ENCODE measurements around the gene GALNT18.

The GALNT18 gene

GRCh38 chr11:11349106-11349825, 272.5 kb downstream of the GALNT18 start:
- DNase-seq (ENCODE audit: low read depth in 2 of 2), result no peak

- no peak for DNase-seq (ENCODE audit: low read depth in 2 of 2)
Observed at GRCh38 chr11:11348303-11348702, 273.5 kb downstream of the GALNT18 start.

- DNase-seq (ENCODE audit: low read depth in 2 of 2), result no peak
Observed at GRCh38 chr11:11347592-11347991, 274.2 kb downstream of the GALNT18 start.

DNA sequence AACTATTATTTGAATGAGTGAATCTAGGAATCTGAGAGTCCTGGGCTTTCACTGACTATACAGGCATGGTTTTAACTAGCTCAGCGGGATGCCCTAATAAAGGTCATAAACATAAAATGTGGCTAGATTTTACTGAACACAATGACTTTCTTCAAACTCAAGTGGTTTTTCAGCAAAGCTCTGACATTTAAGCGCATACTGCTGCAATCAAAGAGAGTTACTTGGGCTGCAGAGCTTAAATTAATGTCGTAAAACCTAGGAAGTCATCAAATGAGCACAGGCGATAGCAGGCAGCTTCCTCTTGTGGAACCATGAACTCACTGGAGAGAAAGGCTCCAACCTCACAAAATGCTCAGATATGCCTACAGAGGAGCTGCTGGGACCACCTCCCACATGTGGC, 275.5 kb downstream of the GALNT18 start:
- no peak for DNase-seq (ENCODE audit: low read depth in 2 of 2)

GRCh38 chr11:11345099-11345498, 276.7 kb downstream of the GALNT18 start:
- DNase-seq (ENCODE audit: low read depth in 2 of 2), result no peak

DNA sequence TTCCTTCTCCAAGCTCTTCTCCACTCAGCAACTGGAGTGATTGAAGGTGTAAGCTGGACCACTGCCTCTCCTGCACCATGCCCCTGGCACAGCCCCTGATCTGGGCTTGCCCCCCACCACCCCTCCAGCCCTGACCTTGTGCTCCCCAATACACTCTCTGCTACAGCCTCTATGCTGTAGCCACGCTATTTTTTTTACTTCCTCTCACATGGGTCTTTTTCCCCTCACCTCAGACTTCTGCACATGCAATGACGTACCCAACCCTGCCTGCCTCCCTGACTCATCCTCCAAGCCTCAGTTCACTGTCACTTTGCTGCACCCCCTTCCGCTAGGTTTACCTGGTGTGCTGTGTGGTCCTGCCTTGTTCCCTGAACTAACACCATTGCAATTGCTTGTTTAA, 277.8 kb downstream of the GALNT18 start:
- DNase-seq (ENCODE audit: low read depth in 2 of 2), result no peak

DNA sequence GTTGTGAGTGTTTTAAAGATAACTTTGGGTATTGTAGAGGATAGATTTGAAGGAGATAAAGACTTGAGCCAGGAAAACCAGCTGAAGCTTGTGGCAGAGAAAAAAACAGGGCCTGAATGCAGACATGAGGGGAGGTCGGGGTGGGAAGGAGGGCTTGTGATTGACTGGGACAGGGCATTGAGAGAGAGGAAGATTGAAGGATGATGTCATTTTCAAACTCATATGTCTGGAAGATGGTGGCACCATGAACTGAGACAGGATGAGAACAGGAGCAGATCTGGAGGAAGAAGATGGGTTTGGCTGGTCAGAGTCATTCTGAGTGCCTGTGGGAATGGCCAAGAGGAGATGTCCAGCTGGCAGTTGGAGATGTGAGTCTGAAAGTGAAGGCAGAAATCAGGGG, 283.5 kb downstream of the GALNT18 start:
- no peak for DNase-seq (ENCODE audit: low read depth in 2 of 2)

- DNase-seq (ENCODE audit: low read depth in 2 of 2), result no peak
Observed at GRCh38 chr11:11336664-11337063, 285.1 kb downstream of the GALNT18 start.

DNA sequence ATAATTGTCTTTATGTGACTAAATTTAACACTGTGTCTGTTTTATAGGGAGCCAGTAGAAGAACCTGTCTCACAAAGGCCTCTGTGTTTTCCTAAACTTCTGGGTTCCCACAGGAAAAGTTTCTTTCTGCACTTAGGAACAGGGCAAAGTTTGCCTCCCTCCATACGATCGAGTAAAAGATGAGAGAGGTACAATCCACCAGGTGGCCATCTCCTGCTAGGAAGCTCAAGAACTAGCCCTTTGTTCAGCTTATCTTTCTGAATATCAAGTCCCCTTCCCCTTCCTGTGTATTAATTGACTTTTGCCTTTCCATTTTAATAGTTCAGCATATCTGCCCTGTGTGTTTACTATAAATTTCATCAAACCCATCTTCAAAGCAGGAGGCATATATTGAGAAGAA, 286.8 kb downstream of the GALNT18 start:
- DNase-seq (ENCODE audit: low read depth in 2 of 2), result no peak

GRCh38 chr11:11334607-11335006, 287.2 kb downstream of the GALNT18 start:
- no peak for DNase-seq (ENCODE audit: low read depth in 2 of 2)

DNA sequence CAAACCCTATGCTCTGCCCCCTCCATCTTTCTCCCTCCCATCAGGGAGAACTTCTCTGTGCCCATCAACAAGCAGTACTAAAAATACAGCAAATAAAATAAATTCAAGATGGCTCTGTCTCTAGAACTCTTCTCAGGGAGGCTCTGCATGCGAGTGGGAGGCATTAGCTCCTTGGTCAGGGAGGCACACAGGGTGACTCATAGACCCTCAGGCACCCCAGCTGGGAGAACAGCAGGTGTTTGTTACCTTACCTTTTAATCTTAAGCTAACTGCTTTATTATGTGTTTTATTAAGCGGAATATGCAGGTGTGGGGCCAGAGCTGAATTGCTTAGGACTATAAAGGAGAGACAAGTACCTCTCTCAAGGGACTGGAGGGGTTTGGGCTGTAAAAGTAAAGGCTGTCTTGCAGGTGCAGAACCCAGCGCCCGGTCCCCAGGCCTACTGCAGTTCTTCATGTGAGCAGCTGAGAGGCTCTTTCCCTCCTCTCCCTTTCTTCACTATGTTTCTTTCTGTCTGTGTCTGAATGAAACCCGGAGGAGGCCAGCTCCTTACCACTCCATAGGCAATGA, 289.6 kb downstream of the GALNT18 start:
- no peak for DNase-seq (ENCODE audit: low read depth in 2 of 2)

DNA sequence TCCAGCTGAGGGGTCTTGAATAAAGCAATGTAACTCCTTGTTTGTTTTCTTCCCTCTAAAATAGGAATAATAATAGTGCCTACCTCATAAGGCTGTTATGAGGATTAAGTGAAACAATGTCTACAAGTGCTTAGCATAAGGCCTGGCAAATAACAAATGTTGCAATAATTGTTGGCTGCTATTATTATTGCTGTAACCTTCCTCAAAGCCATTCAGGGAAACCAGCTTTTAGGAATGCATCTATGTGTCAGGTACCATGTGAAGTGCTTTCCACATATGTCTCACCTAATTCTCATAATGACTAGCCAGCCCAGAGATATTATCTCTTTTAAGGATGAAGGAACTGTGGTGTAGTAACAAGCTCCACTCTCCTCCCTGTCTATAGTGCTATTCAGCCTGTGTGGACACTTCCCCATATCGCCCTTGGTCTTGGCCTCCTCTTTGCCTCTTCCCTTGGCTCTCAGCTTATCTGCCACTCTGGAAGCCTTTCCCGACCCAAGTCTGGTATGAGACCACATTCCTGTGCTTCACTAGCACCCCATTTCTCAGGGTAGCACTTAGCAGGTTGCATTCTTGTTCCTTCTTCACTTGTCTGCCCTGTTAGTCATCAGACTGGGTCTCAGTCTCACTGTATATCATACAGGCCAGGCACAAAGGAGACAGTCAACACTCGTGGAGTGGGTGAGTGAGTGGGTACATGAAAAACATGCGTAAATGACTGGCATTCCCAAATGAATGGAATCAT, 292.6 kb downstream of the GALNT18 start:
- no peak for DNase-seq (ENCODE audit: low read depth in 2 of 2)

DNA sequence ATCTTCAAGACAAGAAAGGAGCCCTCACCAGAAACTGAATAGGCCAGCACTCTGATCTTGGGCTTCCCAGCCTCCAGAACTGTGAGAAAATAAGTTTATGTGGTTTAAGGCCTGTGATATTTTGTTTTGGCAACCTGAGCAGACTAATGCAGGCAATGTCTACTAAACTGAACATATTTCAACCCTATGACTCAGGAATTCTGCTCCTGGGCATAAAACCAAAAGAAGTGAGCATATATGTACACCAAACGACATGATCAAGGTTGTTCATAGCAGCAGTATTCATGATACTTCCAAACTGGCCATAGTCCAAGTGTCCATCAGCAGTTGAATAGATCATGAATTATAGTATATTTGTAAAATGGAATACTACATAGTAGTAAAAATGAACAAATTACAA, 297.7 kb downstream of the GALNT18 start:
- no peak for DNase-seq (ENCODE audit: low read depth in 2 of 2)

DNA sequence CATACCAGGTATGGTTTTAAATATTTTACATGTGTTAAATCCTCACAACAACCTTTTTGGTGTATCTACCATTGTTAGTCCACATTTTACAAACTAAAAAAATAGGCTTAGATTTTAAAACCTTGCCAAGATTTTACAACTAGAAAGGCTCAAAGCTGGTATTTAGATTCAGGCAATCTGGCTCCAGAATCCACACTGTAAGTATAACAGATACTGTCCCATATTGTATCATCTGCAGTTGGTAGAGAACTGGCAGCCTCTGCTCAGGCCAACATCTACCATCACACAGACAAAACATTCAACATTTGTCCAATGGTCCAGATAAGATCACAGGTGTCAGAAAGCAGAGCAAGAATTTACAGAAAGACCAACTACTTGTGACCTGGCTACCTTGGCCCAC, 299.7 kb downstream of the GALNT18 start:
- DNase-seq (ENCODE audit: low read depth in 2 of 2), result no peak

- DNase-seq (ENCODE audit: low read depth in 2 of 2), result no peak
Observed at GRCh38 chr11:11320825-11321224, 301.0 kb downstream of the GALNT18 start.

GRCh38 chr11:11318961-11319360, 302.8 kb downstream of the GALNT18 start:
- DNase-seq (ENCODE audit: low read depth in 2 of 2), result no peak

- no peak for DNase-seq (ENCODE audit: low read depth in 2 of 2)
Observed at GRCh38 chr11:11318461-11318860, 303.3 kb downstream of the GALNT18 start.

DNA sequence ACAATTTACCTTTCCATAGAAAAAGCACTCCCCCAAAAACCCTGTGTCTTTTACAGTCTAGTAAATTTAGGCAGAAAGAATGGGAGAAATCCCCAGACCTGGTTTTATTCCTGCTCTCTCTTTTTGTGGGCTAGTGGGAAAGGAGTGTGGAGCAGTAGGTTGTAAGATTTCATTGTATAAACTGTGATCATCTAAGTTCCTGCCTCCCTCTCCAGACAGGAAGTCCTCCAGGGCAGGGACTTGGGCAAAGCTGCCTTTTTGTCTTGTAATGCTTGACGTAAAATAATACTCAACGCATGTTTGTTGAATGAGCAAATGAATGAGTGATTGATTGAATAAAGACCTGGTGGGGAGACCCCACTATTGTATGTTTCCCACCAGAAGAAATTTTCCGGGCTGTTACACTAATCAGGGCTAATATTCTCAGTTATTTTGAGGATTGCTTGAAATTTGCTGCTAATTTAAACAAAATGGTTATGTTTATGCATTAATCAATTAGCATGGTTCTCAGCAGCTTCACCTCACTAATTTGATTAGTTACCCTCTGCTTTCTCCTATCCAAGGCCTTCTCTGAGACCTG, 305.1 kb downstream of the GALNT18 start:
- no peak for DNase-seq (ENCODE audit: low read depth in 2 of 2)

GRCh38 chr11:11313902-11314692, 307.7 kb downstream of the GALNT18 start:
- DNase-seq (ENCODE audit: low read depth in 2 of 2), result no peak

- no peak for DNase-seq (ENCODE audit: low read depth in 2 of 2)
Observed at GRCh38 chr11:11313426-11313825, 308.4 kb downstream of the GALNT18 start.

GRCh38 chr11:11312738-11313137, 309.1 kb downstream of the GALNT18 start:
- DNase-seq (ENCODE audit: low read depth in 2 of 2), result no peak

DNA sequence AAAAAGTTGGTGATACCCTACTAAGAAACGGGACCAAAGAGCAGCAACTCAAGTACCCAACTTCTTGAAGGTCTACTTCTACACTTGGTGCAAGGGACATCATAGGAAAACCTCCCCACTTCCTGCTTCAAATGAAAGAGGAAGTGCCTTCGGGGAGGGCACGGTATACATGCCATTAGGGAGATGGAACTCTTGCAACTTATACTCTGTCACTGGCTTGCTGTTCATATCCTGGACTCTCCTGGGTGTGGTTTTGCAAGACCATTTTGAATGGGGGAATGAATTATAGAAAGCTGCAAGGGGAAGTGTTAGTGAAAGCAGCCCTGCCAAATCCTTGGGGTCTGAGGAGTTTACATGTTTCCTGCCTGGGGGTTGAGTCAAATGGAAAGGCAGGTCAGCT, 310.6 kb downstream of the GALNT18 start:
- DNase-seq (ENCODE audit: low read depth in 2 of 2), result no peak

Measured in stimulated activated CD8-positive, alpha-beta memory T cell treated with anti-CD3 and anti-CD28 coated beads, Interleukin-15, amount 100 ng/mL, for 4 hours (primary cell).